CD14-positive monocyte (primary cell): ENCODE data around the gene UGT2A1. TPM values are rescaled to one million over a fixed set of nuclear protein-coding genes. Genes with fewer than 3 reads are reported as not detected.

Source experiments
- DNase-seq, 3 donors: peaks; one replicate each; pipeline ENCODE4 v3.0.0-alpha.2; 2011 to 2022
- H2AFZ ChIP-seq: 2 replicates; pipeline ENCODE4 v1.6.0; 2012; ENCODE audit warnings: mild to moderate bottlenecking, low read depth, low read length, inconsistent platforms; ENCODE audit not compliant: insufficient read depth, poor library complexity, severe bottlenecking
- H3K27ac ChIP-seq, 2 donors: 1 replicate in 1 of 2; 2 replicates in 1 of 2; pipeline ENCODE4 v1.5.1; 2012 to 2013; ENCODE audit warnings: low read length in 2 of 2, control low read depth in 1 of 2, inconsistent platforms in 1 of 2, low read depth in 1 of 2, mild to moderate bottlenecking in 1 of 2
- H3K27me3 ChIP-seq, 2 donors: one replicate each; pipeline versions ENCODE4 v1.6.0 to v1.6.1; 2011 to 2013; ENCODE audit warnings: low read length in 2 of 2; ENCODE audit not compliant: control insufficient read depth in 2 of 2, insufficient read depth in 2 of 2
- H3K36me3 ChIP-seq, 2 donors: replicated peaks in 1 of 2; 1 replicate in 1 of 2; 2 replicates in 1 of 2; pipeline versions ENCODE4 v1.5.1 to v1.6.1; 2012 to 2013; ENCODE audit warnings: low read length in 2 of 2, control low read depth in 1 of 2, inconsistent platforms in 1 of 2, mild to moderate bottlenecking in 1 of 2; ENCODE audit not compliant: insufficient read depth in 2 of 2, control insufficient read depth in 1 of 2
- H3K4me1 ChIP-seq, 2 donors: 1 replicate in 1 of 2; 2 replicates in 1 of 2; pipeline versions ENCODE4 v1.5.1 to v1.6.1; 2012 to 2013; ENCODE audit warnings: low read length in 2 of 2, control low read depth in 1 of 2, inconsistent platforms in 1 of 2, mild to moderate bottlenecking in 1 of 2, moderate library complexity in 1 of 2; ENCODE audit not compliant: insufficient read depth in 2 of 2, control insufficient read depth in 1 of 2
- H3K4me2 ChIP-seq: replicated peaks from 2 replicates; pipeline ENCODE3; 2012; ENCODE audit warnings: low read length, moderate library complexity, mild to moderate bottlenecking; ENCODE audit not compliant: poor library complexity, severe bottlenecking; ENCODE audit errors: extremely low read depth
- H3K4me3 ChIP-seq, 3 experiments: fragments of 200-600 bp in 1 of 3; sonication (generic) in 1 of 3; replicated peaks in 1 of 3; 1 replicate in 2 of 3; 2 replicates in 1 of 3; pipeline ENCODE4 v1.5.1; 2011 to 2013; ENCODE audit warnings: low read length in 3 of 3, mild to moderate bottlenecking in 3 of 3, control low read depth in 2 of 3, low read depth in 2 of 3, inconsistent platforms in 1 of 3, moderate library complexity in 1 of 3
- H3K79me2 ChIP-seq: 2 replicates; pipeline ENCODE4 v1.6.0; 2012; ENCODE audit warnings: mild to moderate bottlenecking, control low read depth, inconsistent platforms, low read length, moderate library complexity; ENCODE audit not compliant: insufficient read depth
- H3K9ac ChIP-seq: 2 replicates; pipeline ENCODE4 v1.6.0; 2017; ENCODE audit warnings: low read length, mild to moderate bottlenecking; ENCODE audit not compliant: insufficient read depth, poor library complexity, severe bottlenecking
- H3K9me3 ChIP-seq, 2 donors: replicated peaks in 1 of 2; 1 replicate in 1 of 2; 2 replicates in 1 of 2; pipeline versions ENCODE4 v1.5.1 to v1.6.1; 2012 to 2013; ENCODE audit warnings: low read length in 2 of 2, control low read depth in 1 of 2; ENCODE audit not compliant: control insufficient read depth in 1 of 2, insufficient read depth in 1 of 2
- H4K20me1 ChIP-seq: 2 replicates; pipeline ENCODE4 v1.6.0; 2012; ENCODE audit warnings: mild to moderate bottlenecking, low read length, control low read depth, moderate library complexity; ENCODE audit not compliant: insufficient read depth
- H3K27ac Mint-ChIP-seq, 7 donors: one replicate each; pipeline ENCODE4 v1.8.0; 2020; ENCODE audit warnings: mild to moderate bottlenecking in 7 of 7, mixed read lengths in 7 of 7, moderate library complexity in 6 of 7, inconsistent platforms in 2 of 7
- H3K27me3 Mint-ChIP-seq, 3 donors: one replicate each; pipeline ENCODE4 v1.8.0; 2021 to 2022; ENCODE audit warnings: low read depth in 3 of 3, mild to moderate bottlenecking in 3 of 3, mixed read lengths in 3 of 3, moderate library complexity in 3 of 3, inconsistent platforms in 1 of 3
- H3K36me3 Mint-ChIP-seq, 2 donors: one replicate each; pipeline ENCODE4 v1.8.0; 2020; ENCODE audit warnings: mixed read lengths in 2 of 2, inconsistent platforms in 1 of 2, mild to moderate bottlenecking in 1 of 2
- H3K4me1 Mint-ChIP-seq: one replicate; pipeline ENCODE4 v1.8.0; 2020; ENCODE audit warnings: mild to moderate bottlenecking, mixed read lengths
- H3K4me3 Mint-ChIP-seq, 2 donors: one replicate each; pipeline ENCODE4 v1.8.0; 2020; ENCODE audit warnings: mild to moderate bottlenecking in 2 of 2, mixed read lengths in 2 of 2, moderate library complexity in 1 of 2
- H3K9me3 Mint-ChIP-seq, 7 donors: one replicate each; pipeline ENCODE4 v1.8.0; 2020 to 2022; ENCODE audit warnings: mixed read lengths in 7 of 7, mild to moderate bottlenecking in 6 of 7, moderate library complexity in 6 of 7, inconsistent platforms in 2 of 7
- CTCF ChIP-seq: fragments of 200-600 bp; IDR thresholded peaks from one replicate; pipeline ENCODE4 v1.8.0; 2022; ENCODE audit warnings: antibody characterized with exemption, mild to moderate bottlenecking
- WGBS: methylation state at CpG from one replicate; pipeline ENCODE4 v1.1.5; 2013; ENCODE audit warnings: missing lambda C conversion rate; ENCODE audit not compliant: insufficient coverage; 5-methylcytosine and 5-hydroxymethylcytosine counted together
- intact Hi-C, 2 donors: fragments of 100-400 bp; cut with micrococcal nuclease; formaldehyde crosslinking; loops; one replicate each; pipeline versions ENCODE4 v1.15.0 to v1.15.1; 2023
- polyA plus RNA-seq, 3 donors: library from polyadenylated mRNA; depleted of rRNA in 1 of 3; unstranded in 2 of 3; stranded (reverse) in 1 of 3; fragments of 300-500 nt in 2 of 3; fragments of >200 nt in 1 of 3; fragmentation: Illumina TruSeq in 2 of 3; gene quantifications; 1 replicate in 2 of 3; 2 replicates in 1 of 3; pipeline ENCODE4 v1.2.3, GENCODE V29; 2012 to 2021

UGT2A1 gene
- polyA plus RNA-seq, 3 donors = not detected

GRCh38 chr4:69658133-69658532 is 5.1 kb upstream of the UGT2A1 start:
- TF ChIP-seq CTCF = no peak
- Histone ChIP-seq H3K79me2 (no peaks in the 10 kb centered on the region), H3K4me1 (no peaks in the 10 kb centered on the region), H3K27me3 (no peaks in the 10 kb centered on the region), H4K20me1 (no peaks in the 10 kb centered on the region), H2AFZ (no peak overlapping the region), H3K4me3 (no peak overlapping the region), H3K27ac (no peak overlapping the region), H3K4me2 (no peak overlapping the region), H3K36me3 (no peaks in the 10 kb centered on the region), H3K9ac (no peak overlapping the region), H3K9me3 (peaks cover 0 to 8% of the 10 kb centered on the region in 2 donors)
- peaks cover 0 to 9% (median 4%) of the 10 kb centered on the region in 7 donors for H3K9me3 Mint-ChIP-seq
- 96% methylated on average over 11 of the region's 12 CpGs for WGBS
- no peak for DNase-seq
- no peak overlapping the region for H3K27ac Mint-ChIP-seq
- no peaks in the 10 kb centered on the region for H3K36me3 Mint-ChIP-seq
- intact Hi-C loops = no loop called here
- peaks cover 0 to under 1% (median 0%) of the 10 kb centered on the region in 3 donors for H3K27me3 Mint-ChIP-seq
- H3K4me1 Mint-ChIP-seq = no peaks in the 10 kb centered on the region
- no peak overlapping the region for H3K4me3 Mint-ChIP-seq

- Mint-ChIP-seq H3K27ac (no peak overlapping the region), H3K9me3 (peaks cover 0 to 6% (median 4%) of the 10 kb centered on the region in 7 donors), H3K4me1 (no peaks in the 10 kb centered on the region), H3K36me3 (no peaks in the 10 kb centered on the region), H3K27me3 (peaks cover 0 to 2% (median 0%) of the 10 kb centered on the region in 3 donors), H3K4me3 (no peak overlapping the region)
- TF ChIP-seq CTCF = no peak
- Histone ChIP-seq H3K27me3 (no peaks in the 10 kb centered on the region), H3K4me3 (no peak overlapping the region), H3K79me2 (no peaks in the 10 kb centered on the region), H3K9ac (no peak overlapping the region), H4K20me1 (no peaks in the 10 kb centered on the region), H2AFZ (no peak overlapping the region), H3K36me3 (no peaks in the 10 kb centered on the region), H3K4me2 (no peak overlapping the region), H3K27ac (no peak overlapping the region), H3K4me1 (no peaks in the 10 kb centered on the region), H3K9me3 (peaks cover 0 to 8% of the 10 kb centered on the region in 2 donors)
- intact Hi-C loops = no loop called here
- WGBS = 68% methylated on average over 4 of the region's 6 CpGs
- DNase-seq = no peak
These were observed 3.7 kb upstream of the UGT2A1 start for GRCh38 chr4:69656653-69657158.
